ENCODE data around the gene RNU6-9.

DNA sequence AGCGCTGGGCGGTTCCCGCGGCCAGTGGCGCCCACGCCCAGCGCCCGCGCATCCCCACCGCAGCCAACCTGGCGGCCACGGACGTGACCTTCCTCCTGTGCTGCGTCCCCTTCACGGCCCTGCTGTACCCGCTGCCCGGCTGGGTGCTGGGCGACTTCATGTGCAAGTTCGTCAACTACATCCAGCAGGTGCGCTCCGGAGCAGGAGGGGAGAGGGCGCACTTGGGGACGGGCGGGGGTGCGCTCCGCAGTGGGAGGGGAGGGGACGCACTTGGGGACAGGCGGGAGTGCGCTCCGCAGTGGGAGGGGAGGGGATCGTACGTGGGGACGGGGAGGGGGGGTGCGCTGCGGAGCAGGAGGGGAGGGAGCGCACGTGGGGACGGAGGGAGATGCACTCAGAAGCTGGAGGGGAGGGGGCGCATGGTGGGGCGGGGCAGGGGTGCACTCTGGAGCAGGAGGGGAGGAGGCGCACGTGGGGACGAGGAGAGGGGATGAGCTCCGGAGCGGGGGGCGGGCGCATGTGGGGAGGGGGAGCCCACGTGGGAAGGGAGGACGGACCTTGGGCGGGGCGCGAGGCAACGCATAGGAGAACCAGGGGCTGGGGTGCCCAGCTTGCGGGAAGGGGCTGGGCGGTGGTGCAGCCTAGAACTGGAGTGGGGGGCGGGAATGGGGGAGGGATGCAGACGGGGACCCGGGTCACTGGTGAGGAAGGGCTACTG, 25.4 kb downstream of the RNU6-9 start:
- TF ChIP-seq, protein P1, sequence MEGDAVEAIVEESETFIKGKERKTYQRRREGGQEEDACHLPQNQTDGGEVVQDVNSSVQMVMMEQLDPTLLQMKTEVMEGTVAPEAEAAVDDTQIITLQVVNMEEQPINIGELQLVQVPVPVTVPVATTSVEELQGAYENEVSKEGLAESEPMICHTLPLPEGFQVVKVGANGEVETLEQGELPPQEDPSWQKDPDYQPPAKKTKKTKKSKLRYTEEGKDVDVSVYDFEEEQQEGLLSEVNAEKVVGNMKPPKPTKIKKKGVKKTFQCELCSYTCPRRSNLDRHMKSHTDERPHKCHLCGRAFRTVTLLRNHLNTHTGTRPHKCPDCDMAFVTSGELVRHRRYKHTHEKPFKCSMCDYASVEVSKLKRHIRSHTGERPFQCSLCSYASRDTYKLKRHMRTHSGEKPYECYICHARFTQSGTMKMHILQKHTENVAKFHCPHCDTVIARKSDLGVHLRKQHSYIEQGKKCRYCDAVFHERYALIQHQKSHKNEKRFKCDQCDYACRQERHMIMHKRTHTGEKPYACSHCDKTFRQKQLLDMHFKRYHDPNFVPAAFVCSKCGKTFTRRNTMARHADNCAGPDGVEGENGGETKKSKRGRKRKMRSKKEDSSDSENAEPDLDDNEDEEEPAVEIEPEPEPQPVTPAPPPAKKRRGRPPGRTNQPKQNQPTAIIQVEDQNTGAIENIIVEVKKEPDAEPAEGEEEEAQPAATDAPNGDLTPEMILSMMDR (IDR thresholded peaks at IDR 0.05) = no peak
- no peak for TF ChIP-seq POLR2A (IDR thresholded peaks at IDR 0.05)

All from heart left ventricle (tissue), 13 donors.